Osteocyte (in vitro differentiated cells): Measurements from ENCODE around the gene MAP3K4. TPM values are rescaled to one million over a fixed set of nuclear protein-coding genes. Genes with fewer than 3 reads are reported as not detected.

Source experiments
- DNase-seq: peaks from one replicate; pipeline ENCODE4 v3.0.0; 2021; ENCODE audit warnings: mixed read lengths; ENCODE audit not compliant: unreplicated experiment; ENCODE audit errors: extremely low spot score
- H3K27ac Mint-ChIP-seq: one replicate; pipeline ENCODE4 v1.8.0; 2021; ENCODE audit warnings: mild to moderate bottlenecking, mixed read lengths; ENCODE audit not compliant: unreplicated experiment
- H3K27me3 Mint-ChIP-seq: one replicate; pipeline ENCODE4 v1.8.0; 2021; ENCODE audit warnings: mixed read lengths; ENCODE audit not compliant: unreplicated experiment
- H3K36me3 Mint-ChIP-seq: one replicate; pipeline ENCODE4 v1.8.0; 2021; ENCODE audit warnings: mixed read lengths; ENCODE audit not compliant: unreplicated experiment
- H3K4me1 Mint-ChIP-seq: one replicate; pipeline ENCODE4 v1.8.0; 2021; ENCODE audit warnings: mixed read lengths; ENCODE audit not compliant: unreplicated experiment
- H3K4me3 Mint-ChIP-seq: one replicate; pipeline ENCODE4 v1.8.0; 2021; ENCODE audit warnings: mild to moderate bottlenecking, moderate library complexity, mixed read lengths; ENCODE audit not compliant: unreplicated experiment
- H3K9me3 Mint-ChIP-seq: one replicate; pipeline ENCODE4 v1.8.0; 2021; ENCODE audit warnings: mixed read lengths; ENCODE audit not compliant: unreplicated experiment
- total RNA-seq: library from RNA; stranded (reverse); gene quantifications from 2 replicates; pipeline ENCODE4 v1.2.1, GENCODE V29; 2021
- TF ChIP-seq, protein P1 (sequence below): fragments of 200-600 bp; sonication (generic); IDR thresholded peaks from 2 replicates; pipeline ENCODE4 v1.5.0; 2021; ENCODE audit warnings: antibody characterized with exemption, mild to moderate bottlenecking, moderate library complexity

Gene MAP3K4
- total RNA-seq, 1 donor from 2014 or later, result 20.7 TPM

DNA sequence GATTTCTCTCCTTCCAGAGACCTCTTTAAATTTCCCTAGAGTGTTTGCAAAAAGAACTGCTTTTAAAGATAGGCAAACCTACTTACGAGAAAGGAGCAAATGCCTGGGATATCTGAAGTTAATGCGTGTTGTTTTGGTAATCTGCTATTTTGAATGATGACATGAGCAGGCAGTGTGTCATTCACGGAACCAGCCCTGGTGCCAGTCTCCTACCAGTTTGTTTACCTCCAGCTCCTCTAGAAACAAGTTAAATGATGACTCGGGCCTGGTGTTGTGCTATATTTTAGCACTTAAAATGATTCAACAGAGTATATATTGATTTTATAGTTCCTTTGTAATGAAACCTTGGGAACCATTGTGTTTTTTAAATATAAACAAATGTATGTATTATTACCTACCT is 41.1 kb upstream of the MAP3K4 start:
- TF ChIP-seq, protein P1, sequence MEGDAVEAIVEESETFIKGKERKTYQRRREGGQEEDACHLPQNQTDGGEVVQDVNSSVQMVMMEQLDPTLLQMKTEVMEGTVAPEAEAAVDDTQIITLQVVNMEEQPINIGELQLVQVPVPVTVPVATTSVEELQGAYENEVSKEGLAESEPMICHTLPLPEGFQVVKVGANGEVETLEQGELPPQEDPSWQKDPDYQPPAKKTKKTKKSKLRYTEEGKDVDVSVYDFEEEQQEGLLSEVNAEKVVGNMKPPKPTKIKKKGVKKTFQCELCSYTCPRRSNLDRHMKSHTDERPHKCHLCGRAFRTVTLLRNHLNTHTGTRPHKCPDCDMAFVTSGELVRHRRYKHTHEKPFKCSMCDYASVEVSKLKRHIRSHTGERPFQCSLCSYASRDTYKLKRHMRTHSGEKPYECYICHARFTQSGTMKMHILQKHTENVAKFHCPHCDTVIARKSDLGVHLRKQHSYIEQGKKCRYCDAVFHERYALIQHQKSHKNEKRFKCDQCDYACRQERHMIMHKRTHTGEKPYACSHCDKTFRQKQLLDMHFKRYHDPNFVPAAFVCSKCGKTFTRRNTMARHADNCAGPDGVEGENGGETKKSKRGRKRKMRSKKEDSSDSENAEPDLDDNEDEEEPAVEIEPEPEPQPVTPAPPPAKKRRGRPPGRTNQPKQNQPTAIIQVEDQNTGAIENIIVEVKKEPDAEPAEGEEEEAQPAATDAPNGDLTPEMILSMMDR, result no peak
- Mint-ChIP-seq H3K4me1 (peaks cover 23% of the 10 kb centered on the region), H3K9me3 (no peaks in the 10 kb centered on the region)

DNA sequence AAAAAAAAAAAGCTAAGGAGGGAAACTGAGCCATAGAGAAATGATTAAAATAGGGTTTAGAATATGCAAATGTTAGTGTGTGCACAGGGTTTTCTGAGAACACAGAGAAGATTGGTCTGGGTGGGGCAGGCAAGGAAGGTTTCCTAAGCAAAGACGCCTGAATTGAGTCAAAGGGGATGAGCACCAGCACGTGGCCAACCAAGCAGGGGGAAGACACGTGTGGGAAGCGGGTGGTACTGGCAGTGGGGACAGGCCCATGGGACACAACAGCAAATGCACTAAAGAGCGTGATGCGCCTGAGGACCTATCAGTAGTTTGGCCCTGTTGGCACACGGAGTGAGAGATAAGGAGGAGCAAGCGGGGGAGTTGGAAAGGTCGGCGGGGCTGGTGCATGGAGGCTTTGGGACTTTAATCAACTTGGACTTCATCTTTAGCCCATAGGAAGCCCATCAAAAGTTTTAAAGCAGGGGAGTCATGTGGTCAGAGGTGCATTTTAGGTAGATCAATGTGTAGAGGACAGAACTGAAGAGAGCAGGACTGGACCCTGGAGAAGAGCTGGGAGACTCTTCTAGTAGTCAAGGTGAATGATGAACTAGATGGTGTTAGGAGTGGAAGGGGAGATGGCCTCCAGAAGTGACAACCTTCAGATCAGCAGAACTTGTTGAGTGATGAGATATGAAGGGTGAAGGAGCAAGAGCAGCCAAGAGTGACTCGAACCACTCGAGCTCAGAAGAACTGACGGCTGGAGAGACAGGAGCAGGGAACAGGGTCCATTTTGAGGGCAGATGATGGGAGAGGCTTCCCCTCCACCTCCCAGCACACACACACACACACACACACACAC is 40.2 kb upstream of the MAP3K4 start:
- DNase-seq, result no peak
- TF ChIP-seq, protein P1, result no peak
- Mint-ChIP-seq H3K9me3 (no peaks in the 10 kb centered on the region), H3K27me3 (no peaks in the 10 kb centered on the region), H3K27ac (peak overlapping the region; percentile 11), H3K36me3 (no peaks in the 10 kb centered on the region), H3K4me3 (no peak overlapping the region), H3K4me1 (peaks cover 23% of the 10 kb centered on the region)

More for the DNA sequence above, 41.1 kb upstream of the MAP3K4 start:
- Mint-ChIP-seq H3K36me3 (no peaks in the 10 kb centered on the region), H3K4me3 (no peak overlapping the region), H3K27me3 (no peaks in the 10 kb centered on the region), H3K27ac (peak overlapping the region; percentile 67)
- DNase-seq, result no peak

DNA sequence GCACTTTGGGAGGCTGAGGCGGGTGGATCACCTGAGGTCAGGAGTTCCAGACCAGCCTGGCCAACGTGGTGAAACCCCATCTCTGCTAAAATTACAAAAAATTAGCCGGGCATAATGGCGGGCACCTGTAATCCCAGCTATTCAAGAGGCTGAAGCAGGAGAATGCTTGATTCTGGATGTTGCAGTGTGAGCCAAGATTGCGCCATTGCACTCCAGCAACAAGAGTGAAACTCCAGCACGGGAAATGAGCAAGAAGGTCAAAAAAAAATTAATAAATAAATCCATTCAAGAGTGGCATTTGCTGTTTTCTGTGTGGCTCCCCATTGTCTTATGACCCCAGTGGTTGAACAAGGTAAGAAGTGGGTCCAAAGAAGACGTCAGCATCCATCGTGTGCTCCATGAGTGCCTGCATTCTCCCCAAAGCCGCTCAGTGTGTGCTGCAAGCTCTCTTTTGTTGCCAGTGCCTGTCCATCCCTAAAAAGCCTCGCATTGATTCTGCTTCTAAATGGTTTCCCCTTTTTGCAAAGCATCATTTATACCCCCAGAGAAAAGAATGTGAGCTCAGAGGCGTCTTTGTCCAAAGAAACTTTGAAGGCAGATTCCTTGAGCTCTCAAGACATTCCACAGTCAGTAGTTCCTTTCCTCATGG is 38.8 kb upstream of the MAP3K4 start:
- Mint-ChIP-seq H3K4me1 (peaks cover 23% of the 10 kb centered on the region), H3K27me3 (no peaks in the 10 kb centered on the region), H3K36me3 (no peaks in the 10 kb centered on the region), H3K4me3 (no peak overlapping the region), H3K9me3 (no peaks in the 10 kb centered on the region), H3K27ac (no peak overlapping the region)
- TF ChIP-seq, protein P1, result no peak
- DNase-seq, result no peak

DNA sequence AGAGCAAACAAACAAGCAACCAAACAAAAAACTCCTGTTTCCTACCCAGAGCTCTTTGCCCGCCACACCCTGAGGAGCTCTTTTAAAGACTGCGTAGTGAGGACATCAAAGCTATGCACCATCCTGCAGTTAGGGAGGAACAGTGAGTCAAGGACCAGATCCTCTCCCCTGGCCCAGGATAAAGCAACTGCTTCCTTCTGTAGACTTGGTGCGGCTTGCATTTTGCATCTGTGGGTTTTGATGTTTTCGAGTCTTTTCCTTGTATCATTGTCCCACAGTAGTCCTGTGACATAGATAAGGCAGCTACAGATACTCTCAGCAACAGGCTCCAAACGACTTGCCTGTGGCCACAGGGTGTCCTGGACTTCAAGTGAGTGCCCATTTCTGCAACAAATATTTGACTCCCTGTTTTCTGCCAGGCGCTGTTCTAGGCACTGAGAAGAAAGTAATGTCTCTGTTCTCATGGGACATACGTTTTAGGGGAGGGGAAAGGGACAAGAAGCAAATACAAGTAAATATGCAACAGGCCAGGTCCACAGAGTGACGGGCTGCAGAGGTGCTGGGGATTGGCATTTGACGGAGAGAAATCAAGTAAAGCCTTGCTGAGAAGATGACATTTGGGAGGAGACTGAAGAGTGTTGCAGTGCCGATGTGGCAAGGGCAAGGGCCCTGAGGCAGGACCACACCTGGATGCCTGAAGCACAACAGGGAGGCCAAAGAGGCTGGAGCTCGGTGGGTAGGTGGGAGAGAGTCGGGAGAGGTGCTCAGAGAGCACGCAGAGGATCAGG is 35.9 kb upstream of the MAP3K4 start:
- DNase-seq, result no peak
- Mint-ChIP-seq H3K27ac (no peak overlapping the region), H3K27me3 (peaks cover 6% of the 10 kb centered on the region), H3K4me1 (peaks cover 25% of the 10 kb centered on the region), H3K36me3 (no peaks in the 10 kb centered on the region), H3K9me3 (no peaks in the 10 kb centered on the region), H3K4me3 (no peak overlapping the region)
- TF ChIP-seq, protein P1, result no peak
